Measurements from ENCODE around the gene CRNKL1. TPM values are rescaled to one million over a fixed set of nuclear protein-coding genes. Genes with fewer than 3 reads are reported as not detected.

Gene CRNKL1
- total and polyA plus RNA-seq, 2 of the 4 experiments (the other 2 are of a cell fraction): 7.4 to 20.1 TPM

DNA sequence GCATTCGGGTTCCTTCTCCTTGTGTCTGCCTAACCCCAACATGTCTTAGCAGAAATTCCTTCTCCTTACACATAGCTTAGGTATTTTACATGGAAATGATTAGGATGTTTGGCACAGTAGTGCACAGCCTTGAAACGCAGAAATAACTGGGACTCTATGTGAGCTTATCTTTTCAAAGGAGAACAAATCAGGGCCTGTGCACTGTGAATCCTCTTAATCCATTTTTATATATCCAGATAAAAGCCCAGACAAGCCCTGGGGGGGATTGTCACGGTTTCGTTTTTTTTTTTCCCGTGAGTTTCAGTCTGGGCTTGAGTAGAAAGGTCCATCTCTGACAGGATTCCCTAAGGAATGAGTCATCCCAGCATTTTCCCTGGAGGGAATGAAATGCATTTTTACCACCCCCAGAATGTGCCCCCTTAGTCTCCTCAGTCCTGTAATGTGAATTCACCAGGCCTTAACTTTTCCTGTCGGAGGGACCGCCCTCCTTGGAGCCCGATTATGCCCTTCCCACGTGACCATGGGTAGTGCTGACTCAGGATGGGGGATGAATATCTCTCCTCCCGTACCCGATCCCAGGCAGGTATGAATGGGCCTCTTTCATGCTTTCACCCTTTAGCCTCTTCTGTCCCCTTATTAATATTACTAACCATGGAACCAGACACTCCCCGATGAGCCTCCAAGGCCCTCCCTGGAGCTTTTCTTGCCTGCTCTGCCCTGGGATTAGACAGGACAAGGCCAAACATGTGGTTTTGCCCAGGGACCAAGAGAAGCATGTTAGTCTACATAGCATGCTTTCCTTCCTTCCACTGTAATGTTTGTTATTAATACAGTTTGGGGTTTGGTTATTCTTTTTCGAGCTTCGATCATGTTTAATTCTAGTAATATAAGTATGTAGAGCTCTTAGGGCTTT is 59.0 kb downstream of the CRNKL1 start:
- peak overlapping the region; percentile 91 for H2AK5ac ChIP-seq (ENCODE audit: low read depth, low read length)
- TF ChIP-seq, protein P1, sequence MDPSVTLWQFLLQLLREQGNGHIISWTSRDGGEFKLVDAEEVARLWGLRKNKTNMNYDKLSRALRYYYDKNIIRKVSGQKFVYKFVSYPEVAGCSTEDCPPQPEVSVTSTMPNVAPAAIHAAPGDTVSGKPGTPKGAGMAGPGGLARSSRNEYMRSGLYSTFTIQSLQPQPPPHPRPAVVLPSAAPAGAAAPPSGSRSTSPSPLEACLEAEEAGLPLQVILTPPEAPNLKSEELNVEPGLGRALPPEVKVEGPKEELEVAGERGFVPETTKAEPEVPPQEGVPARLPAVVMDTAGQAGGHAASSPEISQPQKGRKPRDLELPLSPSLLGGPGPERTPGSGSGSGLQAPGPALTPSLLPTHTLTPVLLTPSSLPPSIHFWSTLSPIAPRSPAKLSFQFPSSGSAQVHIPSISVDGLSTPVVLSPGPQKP (IDR thresholded peaks at IDR 0.05; ENCODE audit: borderline replicate concordance, low read depth, low read length): no peak
- TF ChIP-seq, protein P2, sequence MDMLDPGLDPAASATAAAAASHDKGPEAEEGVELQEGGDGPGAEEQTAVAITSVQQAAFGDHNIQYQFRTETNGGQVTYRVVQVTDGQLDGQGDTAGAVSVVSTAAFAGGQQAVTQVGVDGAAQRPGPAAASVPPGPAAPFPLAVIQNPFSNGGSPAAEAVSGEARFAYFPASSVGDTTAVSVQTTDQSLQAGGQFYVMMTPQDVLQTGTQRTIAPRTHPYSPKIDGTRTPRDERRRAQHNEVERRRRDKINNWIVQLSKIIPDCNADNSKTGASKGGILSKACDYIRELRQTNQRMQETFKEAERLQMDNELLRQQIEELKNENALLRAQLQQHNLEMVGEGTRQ (IDR thresholded peaks at IDR 0.05; ENCODE audit: low read depth, low read length): peak; percentile 92
- TF ChIP-seq, protein P3, sequence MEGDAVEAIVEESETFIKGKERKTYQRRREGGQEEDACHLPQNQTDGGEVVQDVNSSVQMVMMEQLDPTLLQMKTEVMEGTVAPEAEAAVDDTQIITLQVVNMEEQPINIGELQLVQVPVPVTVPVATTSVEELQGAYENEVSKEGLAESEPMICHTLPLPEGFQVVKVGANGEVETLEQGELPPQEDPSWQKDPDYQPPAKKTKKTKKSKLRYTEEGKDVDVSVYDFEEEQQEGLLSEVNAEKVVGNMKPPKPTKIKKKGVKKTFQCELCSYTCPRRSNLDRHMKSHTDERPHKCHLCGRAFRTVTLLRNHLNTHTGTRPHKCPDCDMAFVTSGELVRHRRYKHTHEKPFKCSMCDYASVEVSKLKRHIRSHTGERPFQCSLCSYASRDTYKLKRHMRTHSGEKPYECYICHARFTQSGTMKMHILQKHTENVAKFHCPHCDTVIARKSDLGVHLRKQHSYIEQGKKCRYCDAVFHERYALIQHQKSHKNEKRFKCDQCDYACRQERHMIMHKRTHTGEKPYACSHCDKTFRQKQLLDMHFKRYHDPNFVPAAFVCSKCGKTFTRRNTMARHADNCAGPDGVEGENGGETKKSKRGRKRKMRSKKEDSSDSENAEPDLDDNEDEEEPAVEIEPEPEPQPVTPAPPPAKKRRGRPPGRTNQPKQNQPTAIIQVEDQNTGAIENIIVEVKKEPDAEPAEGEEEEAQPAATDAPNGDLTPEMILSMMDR (conservative IDR thresholded peaks at IDR 0.05; ENCODE audit: low read depth, low read length): no peak
- TF ChIP-seq RAD21 (IDR thresholded peaks at IDR 0.05; ENCODE audit: low read length) (no peak), CEBPB (IDR thresholded peaks at IDR 0.05; ENCODE audit: low read depth, low read length) (no peak), MXI1 (IDR thresholded peaks at IDR 0.05; ENCODE audit: borderline replicate concordance, low read depth, low read length) (peak; percentile 54; the same call in 1 of the 2 replicates), SMC3 (IDR thresholded peaks at IDR 0.05; ENCODE audit: low read depth, low read length) (peak; percentile 15; the same call in 1 of the 2 replicates), RCOR1 (IDR thresholded peaks at IDR 0.05; ENCODE audit: insufficient replicate concordance, low read length) (peak; percentile 23), MAFK (IDR thresholded peaks at IDR 0.05; ENCODE audit: low read depth, low read length) (peak; percentile 94), BHLHE40 (IDR thresholded peaks at IDR 0.05; ENCODE audit: low read depth, low read length) (peak; percentile 67), FOS (IDR thresholded peaks at IDR 0.05; ENCODE audit: low read depth, low read length) (peak; percentile 68), NFE2L2 (IDR thresholded peaks at IDR 0.05; ENCODE audit: low read depth, low read length) (no peak)

More for the DNA sequence above, 59.0 kb downstream of the CRNKL1 start:
- H3K27me3 ChIP-seq (ENCODE audit: control insufficient read depth, insufficient read depth, low read length): no peaks in the 10 kb centered on the region
- peak overlapping the region; percentile 94 for H2BK120ac ChIP-seq (ENCODE audit: low read depth, low read length)
- peaks cover 15% of the 10 kb centered on the region; the same call in 1 of the 2 replicates for H3K9me1 ChIP-seq (ENCODE audit: insufficient read depth, low read length)
- peak overlapping the region; percentile 51 for H3K9ac ChIP-seq (ENCODE audit: low read depth, low read length)
- peaks cover 52% of the 10 kb centered on the region for H4K20me1 ChIP-seq (ENCODE audit: insufficient read depth, low read length)
- no peaks in the 10 kb centered on the region for H3K9me3 ChIP-seq (ENCODE audit: control insufficient read depth, insufficient read depth, low read length)
- H3K4me3 ChIP-seq (ENCODE audit: insufficient read depth, low read depth, low read length): no peak overlapping the region
- H3K4me2 ChIP-seq (ENCODE audit: low read depth, low read length): peak overlapping the region; percentile 44
- H4K8ac ChIP-seq (ENCODE audit: low read depth in 2 of 2, low read length in 2 of 2): peak overlapping the region; percentile 37 to 89
- intact Hi-C loops (cut with micrococcal nuclease) (loop anchor here (1.0 to 5.0 kb wide), 2 partner anchors 16 to 106 kb away; no protein-coding TSS in a partner anchor), dilution Hi-C loops (cut with HindIII; ENCODE audit: low sequenced_read_pairs, unreplicated experiment) (no loop called here), in situ Hi-C loops (cut with MboI; ENCODE audit: low sequenced_read_pairs) (no loop called here)
- peak overlapping the region; percentile 45 for H4K5ac ChIP-seq (ENCODE audit: low read depth, low read length)
- peak overlapping the region; percentile 99 for H2BK5ac ChIP-seq (ENCODE audit: low read depth, low read length, poor library complexity, severe bottlenecking)
- ATAC-seq (ENCODE audit: low read depth): peak; percentile 70
- BruUV-seq (replicated peaks): no TSS peak
- peak; percentile 91 for DNase-seq
- H3K14ac ChIP-seq (replicated peaks; ENCODE audit: low read depth, low read length): peak overlapping the region; percentile 86
- WGBS, 2 experiments (ENCODE audit: extremely low coverage in 2 of 2, insufficient read length in 1 of 2): no CpG with 5 or more reads among the region's 14 CpGs
- H3K79me1 ChIP-seq (ENCODE audit: low read depth in 1 of 2, low read length in 2 of 2): peaks cover 22 to 62% of the 10 kb centered on the region in 2 experiments; a peak in 3 of 4 replicates
- H3K4ac ChIP-seq (ENCODE audit: low read depth, low read length): peak overlapping the region; percentile 93
- H2AFZ ChIP-seq (replicated peaks; ENCODE audit: low read length, poor library complexity): peak overlapping the region; percentile 11
- H3K4me1 ChIP-seq (ENCODE audit: control insufficient read depth, insufficient read depth, low read length): peaks cover 28% of the 10 kb centered on the region
- POLR2A ChIA-PET (ENCODE audit: unreplicated experiment): interaction anchor here (0.7 to 2.0 kb wide), 2 partner anchors 15 to 17 kb away, joined by 3 to 10 read pairs; no protein-coding TSS in a partner anchor
- H3K18ac ChIP-seq (ENCODE audit: low read depth, low read length): peak overlapping the region; percentile 68
- H2BK20ac ChIP-seq (ENCODE audit: low read depth, low read length): peak overlapping the region; percentile 77
- peak overlapping the region; percentile 92 for H3K23ac ChIP-seq (ENCODE audit: low read depth, low read length)
- H3K36me3 ChIP-seq (ENCODE audit: control insufficient read depth, insufficient read depth, low read length): peaks cover 32% of the 10 kb centered on the region
- peak overlapping the region; percentile 93 for H3K27ac ChIP-seq (ENCODE audit: insufficient read depth, low read length)
- peak overlapping the region; percentile 91 for H3K56ac ChIP-seq (ENCODE audit: extremely low read depth, insufficient read depth, low read length)
- peak overlapping the region; percentile 88 for H4K91ac ChIP-seq (ENCODE audit: insufficient read depth, low read depth, low read length)
- peak overlapping the region; percentile 89 for H2AK9ac ChIP-seq (replicated peaks; ENCODE audit: low read depth, low read length, poor library complexity)
- H2BK15ac ChIP-seq (ENCODE audit: low read depth, low read length): peak overlapping the region; percentile 66; the same call in 2 of the 3 replicates
- CTCF ChIA-PET: interaction anchor here (0.5 to 1.3 kb wide), 3 partner anchors 16 to 177 kb away, joined by 3 to 6 read pairs (median 3); no protein-coding TSS in a partner anchor
